Astrocyte of the spinal cord (primary cell): Measurements from ENCODE around the gene ZNRD2.
"Not testable (repeated sequence)": the region's sequence is repeated elsewhere in the genome, so short reads cannot be mapped to it uniquely, and the experiment has no call there.

Experiments used
- DNase-seq: peaks from one replicate; pipeline ENCODE4 v3.0.0; 2011; ENCODE audit warnings: low read depth, low spot score
- H3K4me3 ChIP-seq: 2 replicates; pipeline ENCODE4 v1.5.1; 2011; ENCODE audit warnings: low read depth, mild to moderate bottlenecking, low read length, moderate library complexity
- in situ Hi-C: cut with HindIII; loops from 2 replicates; pipeline ENCODE4 v1.10.0; 2017; ENCODE audit warnings: low sequenced_read_pairs
- TF ChIP-seq, protein P1 (sequence below): IDR thresholded peaks from 2 replicates; pipeline ENCODE4 v1.5.1; 2012; ENCODE audit warnings: low read depth, mild to moderate bottlenecking, low read length, inconsistent platforms

ZNRD2 gene

DNA sequence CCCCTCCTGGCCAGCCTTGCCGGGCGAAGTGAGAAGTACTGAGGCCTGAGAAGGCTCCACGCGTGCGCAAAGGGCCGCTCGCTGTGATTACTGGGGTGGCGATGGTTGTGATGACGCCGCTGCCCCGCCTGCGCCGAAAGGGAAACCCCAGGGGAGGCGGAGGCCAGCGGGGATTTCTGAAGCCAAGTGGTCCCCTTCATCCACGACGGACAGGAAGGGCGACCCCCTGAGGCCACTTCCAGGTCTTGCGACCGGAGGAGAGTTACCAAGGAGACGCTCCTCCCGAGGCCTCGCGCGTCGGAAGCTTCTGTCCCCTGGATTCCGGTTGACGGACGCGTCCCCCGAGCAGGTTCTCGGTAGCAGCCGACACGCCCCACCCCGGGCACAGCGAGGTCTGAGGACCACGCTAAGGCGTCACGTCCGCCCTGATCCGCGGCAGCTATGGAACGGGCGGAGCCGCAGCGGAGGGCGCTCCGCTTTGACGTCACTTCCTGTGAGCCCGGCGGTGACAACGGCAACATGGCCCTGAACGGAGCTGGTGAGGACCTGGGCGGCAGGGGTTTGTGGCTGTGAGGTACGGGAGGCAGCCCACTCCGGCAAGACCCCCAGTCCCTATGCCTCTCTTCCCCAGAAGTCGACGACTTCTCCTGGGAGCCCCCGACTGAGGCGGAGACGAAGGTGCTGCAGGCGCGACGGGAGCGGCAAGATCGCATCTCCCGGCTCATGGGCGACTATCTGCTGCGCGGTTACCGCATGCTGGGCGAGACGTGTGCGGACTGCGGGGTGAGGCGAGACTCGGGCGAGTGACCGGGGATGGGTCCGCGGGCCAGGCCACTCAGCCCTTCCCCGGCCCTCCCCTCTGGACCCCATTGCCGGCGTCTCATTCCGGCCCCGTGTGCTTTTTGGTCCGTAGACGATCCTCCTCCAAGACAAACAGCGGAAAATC lies at the start of gene ZNRD2:
Gene ZNRD2 (plus strand): TSS at position 505 of the 946 bp plus-strand sequence. CDS start 15 bp downstream, at position 520.
- DNase-seq = peak; percentile 100
- in situ Hi-C loops = no loop called here
- peak within 1 kb of the TSS; percentile 98 for H3K4me3 ChIP-seq
- TF ChIP-seq, protein P1, sequence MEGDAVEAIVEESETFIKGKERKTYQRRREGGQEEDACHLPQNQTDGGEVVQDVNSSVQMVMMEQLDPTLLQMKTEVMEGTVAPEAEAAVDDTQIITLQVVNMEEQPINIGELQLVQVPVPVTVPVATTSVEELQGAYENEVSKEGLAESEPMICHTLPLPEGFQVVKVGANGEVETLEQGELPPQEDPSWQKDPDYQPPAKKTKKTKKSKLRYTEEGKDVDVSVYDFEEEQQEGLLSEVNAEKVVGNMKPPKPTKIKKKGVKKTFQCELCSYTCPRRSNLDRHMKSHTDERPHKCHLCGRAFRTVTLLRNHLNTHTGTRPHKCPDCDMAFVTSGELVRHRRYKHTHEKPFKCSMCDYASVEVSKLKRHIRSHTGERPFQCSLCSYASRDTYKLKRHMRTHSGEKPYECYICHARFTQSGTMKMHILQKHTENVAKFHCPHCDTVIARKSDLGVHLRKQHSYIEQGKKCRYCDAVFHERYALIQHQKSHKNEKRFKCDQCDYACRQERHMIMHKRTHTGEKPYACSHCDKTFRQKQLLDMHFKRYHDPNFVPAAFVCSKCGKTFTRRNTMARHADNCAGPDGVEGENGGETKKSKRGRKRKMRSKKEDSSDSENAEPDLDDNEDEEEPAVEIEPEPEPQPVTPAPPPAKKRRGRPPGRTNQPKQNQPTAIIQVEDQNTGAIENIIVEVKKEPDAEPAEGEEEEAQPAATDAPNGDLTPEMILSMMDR = peak; percentile 56

DNA sequence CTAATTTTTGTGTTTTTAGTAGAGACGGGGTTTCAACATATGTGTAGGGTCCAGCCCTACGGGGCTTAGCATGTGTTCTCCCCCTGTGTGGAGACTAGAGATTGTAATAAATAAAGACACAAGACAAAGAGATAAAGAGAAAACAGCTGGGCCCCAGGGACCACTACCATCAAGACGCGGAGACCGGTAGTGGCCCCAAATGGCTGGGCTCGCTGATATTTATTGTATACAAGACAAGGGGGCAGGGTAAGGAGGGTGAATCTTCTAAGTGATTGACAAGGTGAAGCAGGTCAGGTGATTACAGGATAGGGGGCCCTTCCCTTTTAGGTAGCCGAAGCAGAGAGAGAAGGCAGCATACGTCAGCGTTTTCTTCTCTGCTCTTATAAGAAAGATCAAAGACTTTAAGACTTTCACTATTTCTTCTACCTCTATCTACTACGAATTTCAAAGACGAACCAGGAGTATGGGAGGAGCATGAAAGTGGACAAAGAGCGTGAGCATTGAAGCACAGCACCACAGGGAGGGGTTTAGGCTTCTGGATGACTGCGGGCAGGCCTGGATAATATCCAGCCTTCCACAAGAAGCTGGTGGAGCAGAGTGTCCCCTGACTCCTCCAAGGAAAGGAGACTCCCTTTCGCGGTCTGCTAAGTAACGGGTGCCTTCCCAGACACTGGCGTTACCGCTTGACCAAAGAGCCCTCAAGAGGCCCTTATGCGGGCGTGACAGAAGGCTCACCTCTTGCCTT lies 48.3 kb upstream of the ZNRD2 start:
- DNase-seq, in situ Hi-C loops, H3K4me3 ChIP-seq: not testable (repeated sequence)

- in situ Hi-C loops, DNase-seq, H3K4me3 ChIP-seq: not testable (repeated sequence)
These were observed 47.3 kb upstream of the ZNRD2 start for GRCh38 chr11:65522718-65523630.

- in situ Hi-C loops, DNase-seq, H3K4me3 ChIP-seq: not testable (repeated sequence)
These were observed 46.7 kb upstream of the ZNRD2 start for GRCh38 chr11:65523631-65523968.

DNA sequence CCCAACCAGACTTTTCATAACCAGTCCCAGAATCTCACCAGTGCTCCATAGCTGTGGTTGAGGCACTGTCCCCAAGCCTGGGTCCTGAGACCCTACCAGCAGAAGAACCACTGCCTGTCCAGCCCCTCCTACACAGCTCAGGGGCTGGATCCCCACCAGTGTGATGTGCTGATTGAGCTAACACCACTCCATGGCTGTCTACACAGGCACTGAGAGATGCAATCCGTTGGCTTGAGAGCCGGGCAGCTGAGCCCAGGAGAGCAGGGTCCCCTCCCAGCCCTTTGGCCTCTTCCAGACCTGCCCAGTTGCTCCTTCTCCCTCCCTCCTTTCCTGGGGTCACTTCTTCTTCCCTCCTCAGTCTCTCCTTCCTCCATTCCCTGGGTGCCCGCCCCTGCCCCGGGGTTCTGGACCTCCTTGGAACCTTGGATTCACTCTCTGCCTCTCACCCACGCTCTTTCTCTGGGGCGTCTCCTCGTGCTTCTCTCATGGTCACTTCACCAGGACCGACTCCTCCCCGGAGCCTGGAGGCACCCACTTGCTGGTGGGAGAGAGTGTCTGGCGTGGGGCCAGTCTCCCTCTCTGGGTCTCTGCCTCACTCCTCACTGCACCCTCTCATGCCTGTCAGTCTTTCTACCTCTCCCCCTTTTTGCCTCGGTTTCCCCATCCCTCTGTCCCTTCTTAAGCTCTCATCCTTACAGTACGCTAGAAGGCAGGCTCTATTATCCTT lies 46.1 kb upstream of the ZNRD2 start:
- TF ChIP-seq, protein P1 = no peak
- DNase-seq = peak; percentile 10
- H3K4me3 ChIP-seq = peak overlapping the region; percentile 25
- in situ Hi-C loops = no loop called here

DNA sequence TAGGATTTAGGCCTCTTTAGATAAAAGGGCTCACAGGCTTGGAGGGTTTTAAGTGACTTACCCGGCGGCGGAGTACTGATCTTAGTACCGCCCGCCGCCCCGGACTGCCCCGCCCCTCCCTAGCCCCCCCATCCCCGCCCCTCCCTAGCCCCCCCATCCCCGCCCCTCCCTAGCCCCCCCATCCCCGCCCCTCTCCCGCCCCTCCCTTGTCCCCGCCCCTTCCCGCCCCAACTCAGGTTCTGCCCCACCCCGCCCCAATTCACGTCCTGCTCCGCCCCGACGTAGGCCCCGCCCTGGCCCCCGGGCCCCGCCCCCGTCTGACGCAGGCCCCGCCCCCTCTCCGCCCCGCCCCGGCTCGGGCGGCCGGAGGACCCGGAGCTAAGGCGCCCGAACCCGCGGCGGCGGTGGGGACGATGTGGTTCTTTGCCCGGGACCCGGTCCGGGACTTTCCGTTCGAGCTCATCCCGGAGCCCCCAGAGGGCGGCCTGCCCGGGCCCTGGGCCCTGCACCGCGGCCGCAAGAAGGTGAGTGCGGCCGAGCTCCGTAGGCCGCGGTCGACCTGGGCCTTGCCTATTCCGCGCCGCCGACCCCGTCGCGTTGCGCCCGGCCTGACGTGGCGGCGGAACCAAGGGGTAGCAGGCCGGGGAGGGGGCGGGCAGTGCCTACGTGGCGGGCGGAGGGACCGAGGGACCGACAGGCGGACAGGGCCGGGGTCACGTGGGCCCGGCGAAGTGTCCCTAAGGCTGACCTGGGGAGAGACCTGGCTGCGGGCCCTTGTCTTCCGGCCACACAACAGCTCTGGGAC lies 45.3 kb upstream of the ZNRD2 start, which contains the start of gene SCYL1:
Gene SCYL1 (plus strand): TSS at position 343 of the 805 bp plus-strand sequence. CDS start 71 bp downstream, at position 414.
- H3K4me3 ChIP-seq = peak within 1 kb of the TSS; percentile 82
- TF ChIP-seq, protein P1 = no peak
- DNase-seq = peak; percentile 75
- in situ Hi-C loops = no loop called here
